H9 (cell line): ENCODE measurements around the gene SP8. TPM values are rescaled to one million over a fixed set of nuclear protein-coding genes. Genes with fewer than 3 reads are reported as not detected.
"Not testable (repeated sequence)": the region's sequence is repeated elsewhere in the genome, so short reads cannot be mapped to it uniquely, and the experiment has no call there.

Experiments
- DNase-seq: peaks from one replicate; pipeline ENCODE4 v3.0.0-alpha.2; 2017
- H2AFZ ChIP-seq: one replicate; pipeline ENCODE4 v1.6.1; 2013; ENCODE audit warnings: mild to moderate bottlenecking, low read length, control low read depth, moderate library complexity
- H2AK5ac ChIP-seq: 2 replicates; pipeline ENCODE4 v1.6.1; 2013; ENCODE audit warnings: low read length, control low read depth, mixed read lengths; ENCODE audit not compliant: insufficient read length
- H2BK120ac ChIP-seq: one replicate; pipeline ENCODE4 v1.6.1; 2013; ENCODE audit warnings: low read depth, mild to moderate bottlenecking, low read length, control low read depth, inconsistent platforms; ENCODE audit not compliant: poor library complexity, severe bottlenecking
- H2BK12ac ChIP-seq: 2 replicates; pipeline ENCODE4 v1.6.1; 2013; ENCODE audit warnings: low read length, control low read depth, mixed read lengths, low read depth; ENCODE audit not compliant: insufficient read length
- H2BK15ac ChIP-seq: 2 replicates; pipeline ENCODE4 v1.6.1; 2013; ENCODE audit warnings: low read depth, low read length, control low read depth
- H2BK20ac ChIP-seq: one replicate; pipeline ENCODE4 v1.6.1; 2013; ENCODE audit warnings: low read depth, mild to moderate bottlenecking, low read length, control low read depth, inconsistent platforms; ENCODE audit not compliant: poor library complexity, severe bottlenecking
- H2BK5ac ChIP-seq: 2 replicates; pipeline ENCODE4 v1.6.1; 2013; ENCODE audit warnings: low read length, control low read depth, mixed read lengths; ENCODE audit not compliant: insufficient read length
- H3K14ac ChIP-seq: 2 replicates; pipeline ENCODE4 v1.6.1; 2013; ENCODE audit warnings: low read length, control low read depth; ENCODE audit not compliant: insufficient read depth
- H3K18ac ChIP-seq: 2 replicates; pipeline ENCODE4 v1.6.1; 2013; ENCODE audit warnings: low read depth, mild to moderate bottlenecking, mixed read lengths, low read length, control low read depth; ENCODE audit not compliant: insufficient read length
- H3K23ac ChIP-seq: 2 replicates; pipeline ENCODE4 v1.6.1; 2013; ENCODE audit warnings: low read length, control low read depth, mixed read lengths, low read depth; ENCODE audit not compliant: insufficient read length
- H3K23me2 ChIP-seq: 2 replicates; pipeline ENCODE4 v1.6.1; 2013; ENCODE audit warnings: low read depth, mild to moderate bottlenecking, mixed read lengths, low read length, control low read depth; ENCODE audit not compliant: insufficient read length, poor library complexity, severe bottlenecking
- H3K27ac ChIP-seq: 2 replicates; pipeline ENCODE4 v1.5.1; 2013; ENCODE audit warnings: low read length, control low read depth, mixed read lengths, low read depth; ENCODE audit not compliant: insufficient read length
- H3K27me3 ChIP-seq: 2 replicates; pipeline ENCODE4 v1.6.1; 2013; ENCODE audit warnings: low read length, control low read depth, inconsistent platforms; ENCODE audit not compliant: insufficient read depth
- H3K4ac ChIP-seq: 2 replicates; pipeline ENCODE4 v1.6.1; 2013; ENCODE audit warnings: low read depth, mild to moderate bottlenecking, control low read depth, inconsistent platforms, low read length, moderate library complexity
- H3K4me1 ChIP-seq: 2 replicates; pipeline ENCODE4 v1.6.1; 2013; ENCODE audit warnings: low read length, control low read depth, inconsistent platforms; ENCODE audit not compliant: insufficient read depth
- H3K4me2 ChIP-seq: 2 replicates; pipeline ENCODE4 v1.6.1; 2013; ENCODE audit warnings: low read length, control low read depth, mixed read lengths; ENCODE audit not compliant: insufficient read length, insufficient read depth
- H3K56ac ChIP-seq: 2 replicates; pipeline ENCODE4 v1.6.1; 2013; ENCODE audit warnings: low read depth, mild to moderate bottlenecking, mixed read lengths, low read length, control low read depth; ENCODE audit not compliant: insufficient read length
- H3K79me1 ChIP-seq: 2 replicates; pipeline ENCODE4 v1.6.1; 2013; ENCODE audit warnings: low read depth, mild to moderate bottlenecking, moderate library complexity, low read length, control low read depth, inconsistent platforms; ENCODE audit not compliant: insufficient read depth, poor library complexity, severe bottlenecking
- H3K79me2 ChIP-seq: 2 replicates; pipeline ENCODE4 v1.6.1; 2013; ENCODE audit warnings: low read length, control low read depth, inconsistent platforms; ENCODE audit not compliant: insufficient read depth
- H3K9ac ChIP-seq: 2 replicates; pipeline ENCODE4 v1.6.1; 2013; ENCODE audit warnings: low read length, control low read depth, mixed read lengths; ENCODE audit not compliant: insufficient read length; ENCODE audit errors: extremely low read depth
- H3K9me3 ChIP-seq: one replicate; pipeline ENCODE4 v1.6.1; 2013; ENCODE audit warnings: low read depth, low read length, inconsistent platforms; ENCODE audit not compliant: control insufficient read depth
- H3T11ph ChIP-seq: one replicate; pipeline ENCODE4 v1.6.1; 2013; ENCODE audit warnings: mild to moderate bottlenecking, low read length, control low read depth, inconsistent platforms
- H4K20me1 ChIP-seq: one replicate; pipeline ENCODE4 v1.6.1; 2013; ENCODE audit not compliant: control insufficient read depth, insufficient read length, insufficient read depth
- H4K5ac ChIP-seq: 2 replicates; pipeline ENCODE4 v1.6.1; 2013; ENCODE audit warnings: low read depth, mild to moderate bottlenecking, mixed read lengths, low read length, control low read depth; ENCODE audit not compliant: insufficient read length
- H4K8ac ChIP-seq: replicated peaks from 2 replicates; pipeline ENCODE4 v1.6.1; 2013; ENCODE audit warnings: low read length, control low read depth, mixed read lengths, low read depth; ENCODE audit not compliant: insufficient read length
- H4K91ac ChIP-seq: 2 replicates; pipeline ENCODE4 v1.6.1; 2013; ENCODE audit warnings: low read depth, mild to moderate bottlenecking, moderate library complexity, mixed read lengths, low read length, control low read depth; ENCODE audit not compliant: insufficient read length
- H3K27ac Mint-ChIP-seq, 3 experiments: 2 replicates in 2 of 3; 3 replicates in 1 of 3; pipeline ENCODE4 v1.8.0; 2020 to 2021; ENCODE audit warnings: mixed read lengths in 3 of 3, mild to moderate bottlenecking in 1 of 3, moderate library complexity in 1 of 3
- H3K27me3 Mint-ChIP-seq: 2 replicates; pipeline ENCODE4 v1.8.0; 2021; ENCODE audit warnings: low read depth, mild to moderate bottlenecking, moderate library complexity, mixed read lengths
- H3K36me3 Mint-ChIP-seq, 3 experiments: 2 replicates in 2 of 3; 3 replicates in 1 of 3; pipeline ENCODE4 v1.8.0; 2020 to 2021; ENCODE audit warnings: low read depth in 3 of 3, mixed read lengths in 3 of 3; ENCODE audit not compliant: insufficient read depth in 1 of 3
- H3K4me1 Mint-ChIP-seq, 2 experiments: 2 replicates each; pipeline ENCODE4 v1.8.0; 2020; ENCODE audit warnings: mixed read lengths in 2 of 2
- H3K4me3 Mint-ChIP-seq, 2 experiments: 2 replicates in 1 of 2; 3 replicates in 1 of 2; pipeline ENCODE4 v1.8.0; 2020 to 2021; ENCODE audit warnings: mild to moderate bottlenecking in 2 of 2, mixed read lengths in 2 of 2, moderate library complexity in 1 of 2
- H3K9me3 Mint-ChIP-seq, 2 experiments: 2 replicates in 1 of 2; 3 replicates in 1 of 2; pipeline ENCODE4 v1.8.0; 2020; ENCODE audit warnings: mild to moderate bottlenecking in 2 of 2, mixed read lengths in 2 of 2, moderate library complexity in 1 of 2
- CTCF ChIP-seq: fragments of 200-600 bp; sonication (generic); conservative IDR thresholded peaks from 3 replicates; pipeline ENCODE4 v1.8.0; 2021; ENCODE audit warnings: antibody characterized with exemption, mild to moderate bottlenecking
- WGBS: extraction: QIAGEN DNeasy Blood & Tissue Kit; methylation state at CpG from one replicate; pipeline ENCODE4 v1.1.7; 2013; ENCODE audit warnings: missing lambda C conversion rate, low lambda C conversion rate, mixed read lengths; ENCODE audit not compliant: insufficient read length; ENCODE audit errors: extremely low coverage; 5-methylcytosine and 5-hydroxymethylcytosine counted together
- total RNA-seq: library from RNA; stranded (reverse); gene quantifications from 2 replicates; pipeline ENCODE4 v1.2.1, GENCODE V29; 2021

SP8 gene
- total RNA-seq, 1 experiment from 2014 or later = 3.5 TPM

GRCh38 chr7:20825555-20825954 is 38.9 kb upstream of the SP8 start:
- no CpG with 5 or more reads among the region's 2 CpGs for WGBS
- H2AK5ac ChIP-seq = no peak overlapping the region
- no peak overlapping the region for H4K5ac ChIP-seq
- no peak overlapping the region for H2BK15ac ChIP-seq
- no peaks in the 10 kb centered on the region; the same call in 1 of the 2 replicates for H3K4me1 ChIP-seq
- H3T11ph ChIP-seq = no peak overlapping the region
- no peaks in the 10 kb centered on the region for H3K36me3 Mint-ChIP-seq
- H2BK5ac ChIP-seq = no peak overlapping the region
- no peak overlapping the region for H3K56ac ChIP-seq
- H4K8ac ChIP-seq = no peak overlapping the region
- no peak for DNase-seq
- H2BK20ac ChIP-seq = no peak overlapping the region
- TF ChIP-seq CTCF = no peak
- no peaks in the 10 kb centered on the region for H3K27me3 ChIP-seq
- no peaks in the 10 kb centered on the region for H3K9me3 ChIP-seq
- no peak overlapping the region for H3K23ac ChIP-seq
- no peak overlapping the region for H3K14ac ChIP-seq
- no peak overlapping the region for H2BK120ac ChIP-seq
- H3K27me3 Mint-ChIP-seq = no peaks in the 10 kb centered on the region
- H3K27ac ChIP-seq = no peak overlapping the region
- H4K91ac ChIP-seq = no peak overlapping the region
- H4K20me1 ChIP-seq = no peaks in the 10 kb centered on the region
- no peak overlapping the region for H3K9ac ChIP-seq
- no peak overlapping the region for H3K18ac ChIP-seq
- H3K4me3 Mint-ChIP-seq = no peak overlapping the region
- peaks cover 26 to 28% of the 10 kb centered on the region in 2 experiments for H3K4me1 Mint-ChIP-seq
- no peak overlapping the region for H2BK12ac ChIP-seq
- no peak overlapping the region for H3K4me2 ChIP-seq
- no peaks in the 10 kb centered on the region for H3K23me2 ChIP-seq
- H3K4ac ChIP-seq = no peak overlapping the region
- no peaks in the 10 kb centered on the region for H3K79me1 ChIP-seq
- H3K9me3 Mint-ChIP-seq = peaks cover 0 to 3% of the 10 kb centered on the region in 2 experiments; a peak in 2 of 5 replicates
- no peaks in the 10 kb centered on the region for H3K79me2 ChIP-seq
- peak overlapping the region in 1 of 3 experiments; percentile 65; a peak in 1 of 7 replicates for H3K27ac Mint-ChIP-seq
- no peak overlapping the region for H2AFZ ChIP-seq

- not testable (repeated sequence) for DNase-seq, H2AK5ac ChIP-seq, H3K14ac ChIP-seq, H2BK120ac ChIP-seq, H3K27ac ChIP-seq, H4K5ac ChIP-seq, H3K36me3 Mint-ChIP-seq, H3T11ph ChIP-seq, H3K79me1 ChIP-seq, H2BK5ac ChIP-seq, H4K91ac ChIP-seq, H3K18ac ChIP-seq, H3K56ac ChIP-seq, H3K27me3 ChIP-seq, H3K4ac ChIP-seq, H2BK15ac ChIP-seq, H2AFZ ChIP-seq, H3K9me3 ChIP-seq, H3K9ac ChIP-seq, H3K4me1 ChIP-seq, H4K20me1 ChIP-seq, H3K23ac ChIP-seq, H2BK20ac ChIP-seq, H3K27me3 Mint-ChIP-seq, H3K79me2 ChIP-seq, H3K23me2 ChIP-seq, H3K9me3 Mint-ChIP-seq, H3K4me2 ChIP-seq, H4K8ac ChIP-seq, H2BK12ac ChIP-seq
- Mint-ChIP-seq H3K27ac (peak overlapping the region in 1 of 3 experiments; percentile 66; a peak in 1 of 7 replicates), H3K4me1 (peaks cover 12 to 17% of the 10 kb centered on the region in 2 experiments), H3K4me3 (peak overlapping the region in 1 of 2 experiments; percentile 23; a peak in 1 of 5 replicates)
- WGBS = no CpG with 5 or more reads among the region's 3 CpGs
Measured at GRCh38 chr7:20821390-20821789, 34.7 kb upstream of the SP8 start.
